Measurements from ENCODE around the gene SCN2B. TPM values are rescaled to one million over a fixed set of nuclear protein-coding genes. Genes with fewer than 3 reads are reported as not detected.

The SCN2B gene
- total RNA-seq: not detected in 2 replicates

- H3K4me3 ChIP-seq (ENCODE audit: low read depth, low read length): no peak within 1 kb of the TSS
- no peak for DNase-seq (ENCODE audit: low read depth)
- no peak for TF ChIP-seq CTCF (IDR thresholded peaks at IDR 0.05; ENCODE audit: insufficient read depth, low read depth, low read length)
These were observed at the start of gene SCN2B for GRCh38 chr11:118175993-118176777. TSS of gene SCN2B (minus strand) at chr11:118176639. CDS start at chr11:118176431, 208 bp downstream.

GRCh38 chr11:118224511-118225188 is 48.2 kb upstream of the SCN2B start, which contains the start of gene JAML:
TSS of gene JAML (minus strand) at chr11:118225011. CDS start at chr11:118214866, 10,145 bp downstream.
- no peak for TF ChIP-seq CTCF (IDR thresholded peaks at IDR 0.05; ENCODE audit: insufficient read depth, low read depth, low read length)
- no peak for DNase-seq (ENCODE audit: low read depth)
- H3K4me3 ChIP-seq (ENCODE audit: low read depth, low read length): no peak within 1 kb of the TSS

GRCh38 chr11:118223992-118224391 is 47.6 kb upstream of the SCN2B start:
- no peak for TF ChIP-seq CTCF (IDR thresholded peaks at IDR 0.05; ENCODE audit: insufficient read depth, low read depth, low read length)
- H3K4me3 ChIP-seq (ENCODE audit: low read depth, low read length): no peak overlapping the region
- DNase-seq (ENCODE audit: low read depth): no peak

- no peak for TF ChIP-seq CTCF (IDR thresholded peaks at IDR 0.05; ENCODE audit: insufficient read depth, low read depth, low read length)
- no peak for DNase-seq (ENCODE audit: low read depth)
- no peak overlapping the region for H3K4me3 ChIP-seq (ENCODE audit: low read depth, low read length)
These were observed 47.1 kb upstream of the SCN2B start for GRCh38 chr11:118223570-118223969.

- TF ChIP-seq CTCF (IDR thresholded peaks at IDR 0.05; ENCODE audit: insufficient read depth, low read depth, low read length): no peak
- DNase-seq (ENCODE audit: low read depth): no peak
- H3K4me3 ChIP-seq (ENCODE audit: low read depth, low read length): no peak overlapping the region
These were observed 46.0 kb upstream of the SCN2B start for GRCh38 chr11:118222437-118222836.

- no peak for DNase-seq (ENCODE audit: low read depth)
- no peak for TF ChIP-seq CTCF (IDR thresholded peaks at IDR 0.05; ENCODE audit: insufficient read depth, low read depth, low read length)
- H3K4me3 ChIP-seq (ENCODE audit: low read depth, low read length): no peak overlapping the region
These were observed 45.0 kb upstream of the SCN2B start for GRCh38 chr11:118221419-118221818.
